Psoas muscle (tissue), 8 donors: ENCODE data around the gene WDR17. TPM values are rescaled to one million over a fixed set of nuclear protein-coding genes. Genes with fewer than 3 reads are reported as not detected.

ENCODE experiments used
- ATAC-seq, 4 donors: fragments of 200-7000 bp; cut with Tn5 transposase; one replicate each; pipeline ENCODE4 v1.9.1; 2020; ENCODE audit warnings: moderate library complexity in 3 of 4, mild to moderate bottlenecking in 2 of 4
- DNase-seq, 2 donors: peaks; one replicate each; pipeline ENCODE4 v3.0.0-alpha.2; 2020
- H3K27ac ChIP-seq: fragments of 200-600 bp; one replicate; pipeline ENCODE4 v1.8.0; 2022
- H3K27me3 ChIP-seq, 3 donors: fragments of 200-600 bp in 1 of 3; one replicate each; pipeline versions ENCODE4 v1.6.1 to v1.8.0; 2013 to 2022; ENCODE audit warnings: low read length in 2 of 3, mild to moderate bottlenecking in 2 of 3, moderate library complexity in 1 of 3; ENCODE audit not compliant: insufficient read depth in 3 of 3
- H3K36me3 ChIP-seq, 2 donors: fragments of 200-600 bp in 1 of 2; one replicate each; pipeline versions ENCODE4 v1.6.1 to v1.8.0; 2013 to 2022; ENCODE audit warnings: low read depth in 1 of 2, mild to moderate bottlenecking in 1 of 2, moderate library complexity in 1 of 2; ENCODE audit not compliant: insufficient read depth in 1 of 2
- H3K4me1 ChIP-seq: fragments of 200-600 bp; one replicate; pipeline ENCODE4 v1.8.0; 2022
- H3K4me3 ChIP-seq: fragments of 200-600 bp; one replicate; pipeline ENCODE4 v1.8.0; 2022; ENCODE audit warnings: mild to moderate bottlenecking
- H3K9me3 ChIP-seq: fragments of 200-600 bp; one replicate; pipeline ENCODE4 v1.8.0; 2022
- CTCF ChIP-seq: fragments of 200-600 bp; IDR thresholded peaks from one replicate; pipeline ENCODE4 v1.8.0; 2022; ENCODE audit warnings: antibody characterized with exemption
- WGBS, 3 donors: extraction: QIAGEN DNeasy Blood & Tissue Kit; methylation state at CpG; one replicate each; pipeline versions ENCODE4 v1.1.6 to v1.1.7; 2013; 5-methylcytosine and 5-hydroxymethylcytosine counted together
- intact Hi-C, 2 donors: fragments of 100-400 bp; cut with DNase I; formaldehyde crosslinking; loops; one replicate each; pipeline versions ENCODE4 v1.11.0 to v1.14.2; 2022
- polyA plus RNA-seq, 3 donors: library from polyadenylated mRNA; stranded (reverse); fragments of 200-250 nt; gene quantifications; one replicate each; pipeline ENCODE4 v1.2.3, GENCODE V29; 2013
- total RNA-seq, 4 donors: library from RNA; stranded (reverse); fragmentation: NEBNext Ultra II Directional in 2 of 4; extraction: Animal tissue kit (Norgen Biotek cat#: 25700) in 2 of 4; gene quantifications; one replicate each; pipeline versions ENCODE4 v1.2.1 to v1.2.4, GENCODE V29; 2021 to 2023
- donor health status: healthy with polysubstance abuse.
- donor health status: DM: no; HTN: no; CAD: no; lungs with moderate emphysema.
- donor health status: Bipolar disorder and iron deficiency.
- donor health status: healthy.
- donor health status: DM: yes; HTN: yes; CAD: no.
- donor health status: DM: no; HTN: no; CAD: no.
- donor health status: DM: no; HTN: no; CAD: no.
- donor health status: DM: yes; HTN: yes; CAD: no.

WDR17 gene
- total and polyA plus RNA-seq, 7 donors = 0.08 to 0.75 (median 0.46) TPM

GRCh38 chr4:176066757-176067156, 1.1 kb downstream of the WDR17 start:
- H3K27me3 ChIP-seq = no peaks in the 10 kb centered on the region
- no peak overlapping the region for H3K27ac ChIP-seq
- intact Hi-C loops = no loop called here
- peaks cover 3% of the 10 kb centered on the region for H3K4me1 ChIP-seq
- no peak overlapping the region for H3K4me3 ChIP-seq
- ATAC-seq = no peak
- 55 to 64% (median 59%) methylated on average over 6 of the region's 6 CpGs for WGBS, 3 donors
- no peak for DNase-seq
- no peaks in the 10 kb centered on the region for H3K9me3 ChIP-seq
- no peaks in the 10 kb centered on the region for H3K36me3 ChIP-seq
- TF ChIP-seq CTCF = no peak

- Histone ChIP-seq H3K4me3 (no peak overlapping the region), H3K36me3 (no peaks in the 10 kb centered on the region), H3K9me3 (no peaks in the 10 kb centered on the region), H3K27ac (no peak overlapping the region), H3K27me3 (no peaks in the 10 kb centered on the region), H3K4me1 (no peaks in the 10 kb centered on the region)
- DNase-seq = no peak
- no peak for TF ChIP-seq CTCF
- no peak for ATAC-seq
- intact Hi-C loops = no loop called here
Measured at GRCh38 chr4:176077561-176077960, 11.9 kb downstream of the WDR17 start.

- ATAC-seq (no peak), DNase-seq (no peak)
- no peak for TF ChIP-seq CTCF
- Histone ChIP-seq H3K36me3 (no peaks in the 10 kb centered on the region), H3K4me3 (no peak overlapping the region), H3K9me3 (no peaks in the 10 kb centered on the region), H3K27me3 (no peaks in the 10 kb centered on the region), H3K4me1 (no peaks in the 10 kb centered on the region), H3K27ac (no peak overlapping the region)
- WGBS, 3 donors = 89 to 90% (median 90%) methylated on average over 2 of the region's 2 CpGs
- intact Hi-C loops = no loop called here
Measured at GRCh38 chr4:176084769-176085168, 19.1 kb downstream of the WDR17 start.

GRCh38 chr4:176090115-176090514, 24.5 kb downstream of the WDR17 start:
- ATAC-seq = no peak
- WGBS, 3 donors = 84 to 87% (median 87%) methylated on average over 2 of the region's 2 CpGs

More at GRCh38 chr4:176090115-176090514, 24.5 kb downstream of the WDR17 start:
- Histone ChIP-seq H3K36me3 (no peaks in the 10 kb centered on the region), H3K4me1 (no peaks in the 10 kb centered on the region), H3K9me3 (no peaks in the 10 kb centered on the region), H3K4me3 (no peak overlapping the region), H3K27me3 (no peaks in the 10 kb centered on the region), H3K27ac (no peak overlapping the region)
- DNase-seq = peak in 1 of 2 donors; percentile 33
- no peak for TF ChIP-seq CTCF
- intact Hi-C loops = no loop called here
